K562 (cell line): Measurements from ENCODE around the gene IFNG-AS1. TPM values are rescaled to one million over a fixed set of nuclear protein-coding genes. Genes with fewer than 3 reads are reported as not detected.

Source experiments
- ATAC-seq: fragments of 200-7000 bp; cut with Tn5 transposase; 3 replicates; pipeline ENCODE4 v1.9.1; 2020; ENCODE audit warnings: moderate library complexity
- BruUV-seq: library from RNA; stranded (reverse); fragments of 400-500 nt; replicated peaks from 2 replicates; lab custom pipeline; 2021; lab: Mats Ljungman, UMichigan
- CTCF ChIA-PET: fragments of 300-600 bp; formaldehyde crosslinking; extraction: SDS; loops from one replicate; lab custom pipeline; 2021; ENCODE audit warnings: low intra/inter-chr PET ratio; lab: Yijun Ruan, JAX
- POLR2A ChIA-PET: fragments of 300-600, 350-650 bp; sonication (Branson Sonifier 250); formaldehyde crosslinking; extraction: SDS; loops from one replicate; lab custom pipeline; 2021; ENCODE audit warnings: antibody characterized with exemption, inconsistent platforms; lab: Yijun Ruan, JAX
- DNase-seq, 4 experiments: peaks; one replicate each; pipeline versions ENCODE4 v3.0.0 to v3.0.0-alpha.2; 2011 to 2018; ENCODE audit warnings: low spot score in 3 of 4, mixed read lengths in 3 of 4; ENCODE audit errors: extremely low read depth in 1 of 4
- FAIRE-seq: peaks from 2 replicates; lab custom pipeline; 2011; peaks lifted over from hg19 to GRCh38; lab: Jason Lieb, UNC
- H2AFZ ChIP-seq: 2 replicates; pipeline ENCODE4 v1.6.0; 2011; ENCODE audit warnings: low read depth, low read length, control low read depth, inconsistent platforms
- H3K27ac ChIP-seq: fragments of 200-600 bp; 3 replicates; pipeline ENCODE4 v1.8.0; 2011; ENCODE audit warnings: low read depth, mild to moderate bottlenecking, control low read depth, inconsistent platforms, low read length, moderate library complexity, mixed read lengths; ENCODE audit errors: extremely low read depth
- H3K27me3 ChIP-seq, 2 experiments: fragments of 300-600 bp in 1 of 2; 2 replicates in 1 of 2; 3 replicates in 1 of 2; pipeline versions ENCODE4 v1.6.0 to v1.8.0; 2011; ENCODE audit warnings: inconsistent platforms in 2 of 2, low read length in 2 of 2, mild to moderate bottlenecking in 1 of 2, mixed read lengths in 1 of 2, moderate library complexity in 1 of 2; ENCODE audit not compliant: control insufficient read depth in 2 of 2, insufficient read depth in 2 of 2
- H3K36me3 ChIP-seq: fragments of 300-600 bp; 3 replicates; pipeline ENCODE4 v1.8.0; 2011; ENCODE audit warnings: mild to moderate bottlenecking, low read length, inconsistent platforms; ENCODE audit not compliant: control insufficient read depth, insufficient read depth
- H3K4me1 ChIP-seq, 2 experiments: fragments of 200-600 bp in 1 of 2; replicated peaks in 1 of 2; 2 replicates in 1 of 2; 3 replicates in 1 of 2; pipeline versions ENCODE4 v1.5.1 to v1.8.0; 2011; ENCODE audit warnings: inconsistent platforms in 2 of 2, low read length in 2 of 2, mild to moderate bottlenecking in 1 of 2, mixed read lengths in 1 of 2, moderate library complexity in 1 of 2; ENCODE audit not compliant: control insufficient read depth in 2 of 2, insufficient read depth in 2 of 2
- H3K4me2 ChIP-seq: 2 replicates; pipeline ENCODE4 v1.6.1; 2011; ENCODE audit warnings: low read length, control low read depth, inconsistent platforms, mixed read lengths; ENCODE audit not compliant: insufficient read depth
- H3K4me3 ChIP-seq: fragments of 200-600 bp; sonication (generic), shearing (Covaris generic); 2 replicates; pipeline ENCODE4 v1.5.1; 2016; ENCODE audit warnings: control low read depth, inconsistent platforms
- H3K79me2 ChIP-seq: fragments of 200-600 bp; 3 replicates; pipeline ENCODE4 v1.8.0; 2011; ENCODE audit warnings: low read length, inconsistent platforms; ENCODE audit not compliant: control insufficient read depth, insufficient read depth
- H3K9ac ChIP-seq, 2 experiments: 2 replicates each; pipeline versions ENCODE4 v1.6.0 to v1.6.1; 2011; ENCODE audit warnings: low read depth in 2 of 2, low read length in 2 of 2, control low read depth in 1 of 2, inconsistent platforms in 1 of 2, mild to moderate bottlenecking in 1 of 2, mixed read lengths in 1 of 2; ENCODE audit not compliant: insufficient read depth in 1 of 2
- H3K9me1 ChIP-seq: one replicate; pipeline ENCODE4 v1.6.0; 2011; ENCODE audit warnings: inconsistent platforms, mild to moderate bottlenecking, low read length, moderate library complexity; ENCODE audit not compliant: control insufficient read depth, insufficient read depth
- H3K9me3 ChIP-seq: replicated peaks from 2 replicates; pipeline ENCODE4 v1.5.1; 2011; ENCODE audit warnings: low read depth, low read length, inconsistent platforms; ENCODE audit not compliant: control insufficient read depth, insufficient read depth
- H4K20me1 ChIP-seq: replicated peaks from 2 replicates; pipeline ENCODE4 v1.6.1; 2011; ENCODE audit warnings: low read length, inconsistent platforms, mixed read lengths; ENCODE audit not compliant: control insufficient read depth, insufficient read depth
- CEBPG ChIP-seq, 3 experiments: fragments of 200-800 bp in 1 of 3; sonication (Bioruptor generic) in 1 of 3; sonication (generic) in 1 of 3; formaldehyde crosslinking in 1 of 3; IDR thresholded peaks in 2 of 3; conservative IDR thresholded peaks in 1 of 3; 2 replicates each; pipeline versions ENCODE4 v1.6.1 to v1.8.0; 2016 to 2022; ENCODE audit warnings: missing compliant biosample characterization in 2 of 3, missing genetic modification characterization in 2 of 3, mild to moderate bottlenecking in 1 of 3, missing genetic modification reagents in 1 of 3
- EZH2 ChIP-seq: IDR thresholded peaks from 2 replicates; pipeline ENCODE4 v1.6.1; 2012; ENCODE audit warnings: low read depth, mild to moderate bottlenecking, inconsistent platforms, low read length, borderline replicate concordance
- IFI16 ChIP-seq: fragments of 250-450 bp; sonication (Bioruptor Pico); IDR thresholded peaks from 2 replicates; pipeline ENCODE4 v2.1.2; 2022; ENCODE audit warnings: mild to moderate bottlenecking, inconsistent platforms
- MAFK ChIP-seq: IDR thresholded peaks from 2 replicates; pipeline ENCODE4 v1.6.1; 2011; ENCODE audit warnings: low read length, improper control_type of control experiment
- MCM3 ChIP-seq: fragments of 450-650 bp; IDR thresholded peaks from 2 replicates; pipeline ENCODE4 v1.6.1; 2016
- SMARCB1 ChIP-seq: IDR thresholded peaks from 2 replicates; pipeline ENCODE4 v1.6.1; 2011; ENCODE audit warnings: improper control_type of control experiment, low read depth; ENCODE audit not compliant: insufficient read length
- SP2 ChIP-seq: IDR thresholded peaks from 2 replicates; pipeline ENCODE4 v1.6.1; 2011; ENCODE audit warnings: mild to moderate bottlenecking, low read depth, low read length, moderate library complexity; ENCODE audit not compliant: poor library complexity, severe bottlenecking; ENCODE audit errors: extremely low read depth
- ZNF408 ChIP-seq: fragments of 250-450 bp; sonication (Bioruptor Pico); IDR thresholded peaks from 2 replicates; pipeline ENCODE4 v1.4.0; 2020; ENCODE audit warnings: low read depth, mild to moderate bottlenecking, moderate library complexity
- WGBS: fragments of 100-300 bp; shearing (Covaris generic); methylation state at CpG from one replicate; pipeline ENCODE4 v1.1.6; 2016; ENCODE audit warnings: low coverage, mixed read lengths; ENCODE audit not compliant: insufficient coverage; ENCODE audit errors: missing lambda C conversion rate; 5-methylcytosine and 5-hydroxymethylcytosine counted together
- in situ Hi-C: fragments of 300-500 bp; cut with MboI; formaldehyde crosslinking; loops from 4 replicates; pipeline ENCODE4 v1.15.0; 2018; ENCODE audit warnings: inconsistent platforms, mixed read lengths
- intact Hi-C: fragments of 100-400 bp; cut with micrococcal nuclease; formaldehyde crosslinking; loops from 2 replicates; pipeline ENCODE4 v1.14.2; 2022
- polyA plus RNA-seq, 8 experiments: library from polyadenylated mRNA; depleted of rRNA in 4 of 8; stranded (reverse) in 5 of 8; unstranded in 3 of 8; fragments of >200 nt; fragmentation: Nextera tagmentation in 2 of 8; fragmentation: Illumina TruSeq in 1 of 8; extraction: Ambion mirVana in 2 of 8; extraction: Trizol in 1 of 8; gene quantifications; 2 replicates each; pipeline versions ENCODE4 v1.2.1 to v1.2.3, GENCODE V29; 2011 to 2014; ENCODE audit warnings: inconsistent platforms in 1 of 8, missing spikeins in 1 of 8
- total RNA-seq, 7 experiments: library from RNA; depleted of rRNA in 6 of 7; stranded (reverse); fragments of >200 nt in 6 of 7; fragmentation: Illumina TruSeq in 2 of 7; extraction: Trizol in 2 of 7; gene quantifications; 2 replicates each; pipeline versions ENCODE4 v1.2.1 to v1.2.3, GENCODE V29; 2011 to 2021; ENCODE audit warnings: low replicate concordance in 1 of 7
- TF ChIP-seq, protein P1 (sequence below): fragments of 250-450 bp; sonication (Bioruptor Pico); IDR thresholded peaks from 2 replicates; pipeline ENCODE4 v1.5.0; 2020; ENCODE audit warnings: mild to moderate bottlenecking, borderline replicate concordance
- TF ChIP-seq, protein P2 (sequence below), 3 experiments: fragments of 200-800 bp in 1 of 3; fragments of 250-450 bp in 1 of 3; fragments of 450-650 bp in 1 of 3; sonication (Bioruptor Pico) in 1 of 3; sonication (Bioruptor generic) in 1 of 3; formaldehyde crosslinking in 1 of 3; IDR thresholded peaks; 2 replicates each; pipeline versions ENCODE4 v1.6.1 to v1.8.0; 2016 to 2022; ENCODE audit warnings: mild to moderate bottlenecking in 2 of 3, missing genetic modification characterization in 2 of 3, missing compliant biosample characterization in 1 of 3, moderate library complexity in 1 of 3
- TF ChIP-seq, protein P3 (sequence below): fragments of 250-450 bp; sonication (Bioruptor Pico); IDR thresholded peaks from 2 replicates; pipeline ENCODE4 v1.5.1; 2021; ENCODE audit warnings: mild to moderate bottlenecking
- TF ChIP-seq, protein P4 (sequence below): sonication (generic); formaldehyde crosslinking; IDR thresholded peaks from 2 replicates; pipeline ENCODE4 v1.8.0; 2023; ENCODE audit warnings: mild to moderate bottlenecking, missing genetic modification reagents

Gene IFNG-AS1
- total and polyA plus RNA-seq, 9 of the 15 experiments (the other 6 are each of a cell fraction or from before 2014, with no cell fraction given): not detected

DNA sequence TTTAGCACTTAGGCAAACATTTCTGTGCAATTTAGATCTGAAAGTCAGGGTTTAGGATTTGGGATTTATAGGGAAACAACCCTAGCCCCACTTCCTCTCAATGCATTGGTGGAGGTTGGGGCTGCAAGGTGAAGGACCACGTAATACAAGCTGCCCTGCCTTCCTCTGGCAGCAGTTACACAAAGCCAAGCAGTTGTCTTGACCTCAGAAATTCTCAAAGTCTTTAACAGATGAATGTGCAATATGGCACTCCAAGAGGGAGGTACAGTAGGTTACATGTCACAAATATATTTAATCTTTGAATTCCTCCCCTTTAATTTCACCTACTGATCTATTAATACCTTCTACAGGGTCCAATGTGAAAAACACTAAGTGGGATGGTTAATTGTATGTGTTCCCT lies 23.9 kb downstream of the IFNG-AS1 start:
- Histone ChIP-seq H2AFZ (no peak overlapping the region), H3K4me1 (no peaks in the 10 kb centered on the region), H3K9me3 (no peaks in the 10 kb centered on the region), H3K27me3 (peaks cover 0 to 4% of the 10 kb centered on the region in 2 experiments; a peak in 1 of 5 replicates), H3K9ac (no peak overlapping the region), H3K79me2 (no peaks in the 10 kb centered on the region), H3K4me2 (no peak overlapping the region), H3K27ac (no peak overlapping the region), H3K9me1 (no peaks in the 10 kb centered on the region), H3K36me3 (no peaks in the 10 kb centered on the region), H4K20me1 (no peaks in the 10 kb centered on the region), H3K4me3 (no peak overlapping the region)
- POLR2A ChIA-PET: interaction anchor here (0.6 kb wide), 1 partner anchor 168 kb away, joined by 3 read pairs; no protein-coding TSS in a partner anchor
- no peak for FAIRE-seq
- BruUV-seq: no TSS peak
- ATAC-seq: no peak
- in situ Hi-C loops (no loop called here), intact Hi-C loops (no loop called here)
- 0% methylated on average over 1 of the region's 1 CpG for WGBS
- DNase-seq: no peak
- CTCF ChIA-PET: no interaction called here
- TF ChIP-seq, protein P1, sequence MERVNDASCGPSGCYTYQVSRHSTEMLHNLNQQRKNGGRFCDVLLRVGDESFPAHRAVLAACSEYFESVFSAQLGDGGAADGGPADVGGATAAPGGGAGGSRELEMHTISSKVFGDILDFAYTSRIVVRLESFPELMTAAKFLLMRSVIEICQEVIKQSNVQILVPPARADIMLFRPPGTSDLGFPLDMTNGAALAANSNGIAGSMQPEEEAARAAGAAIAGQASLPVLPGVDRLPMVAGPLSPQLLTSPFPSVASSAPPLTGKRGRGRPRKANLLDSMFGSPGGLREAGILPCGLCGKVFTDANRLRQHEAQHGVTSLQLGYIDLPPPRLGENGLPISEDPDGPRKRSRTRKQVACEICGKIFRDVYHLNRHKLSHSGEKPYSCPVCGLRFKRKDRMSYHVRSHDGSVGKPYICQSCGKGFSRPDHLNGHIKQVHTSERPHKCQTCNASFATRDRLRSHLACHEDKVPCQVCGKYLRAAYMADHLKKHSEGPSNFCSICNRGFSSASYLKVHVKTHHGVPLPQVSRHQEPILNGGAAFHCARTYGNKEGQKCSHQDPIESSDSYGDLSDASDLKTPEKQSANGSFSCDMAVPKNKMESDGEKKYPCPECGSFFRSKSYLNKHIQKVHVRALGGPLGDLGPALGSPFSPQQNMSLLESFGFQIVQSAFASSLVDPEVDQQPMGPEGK (CRISPR knock-in tag): no peak
- TF ChIP-seq IFI16 (no peak), CEBPG (CRISPR knock-in tag; IDR thresholded peaks at IDR 0.05) (no peak), CEBPG (tag; conservative IDR thresholded peaks at IDR 0.05 in 1 of 2, IDR thresholded peaks at IDR 0.05 in 1 of 2) (no peak), SMARCB1 (no peak), MCM3 (no peak), MAFK (no peak), SP2 (no peak), ZNF408 (CRISPR knock-in tag) (no peak), EZH2 (no peak)
- TF ChIP-seq, protein P2, sequence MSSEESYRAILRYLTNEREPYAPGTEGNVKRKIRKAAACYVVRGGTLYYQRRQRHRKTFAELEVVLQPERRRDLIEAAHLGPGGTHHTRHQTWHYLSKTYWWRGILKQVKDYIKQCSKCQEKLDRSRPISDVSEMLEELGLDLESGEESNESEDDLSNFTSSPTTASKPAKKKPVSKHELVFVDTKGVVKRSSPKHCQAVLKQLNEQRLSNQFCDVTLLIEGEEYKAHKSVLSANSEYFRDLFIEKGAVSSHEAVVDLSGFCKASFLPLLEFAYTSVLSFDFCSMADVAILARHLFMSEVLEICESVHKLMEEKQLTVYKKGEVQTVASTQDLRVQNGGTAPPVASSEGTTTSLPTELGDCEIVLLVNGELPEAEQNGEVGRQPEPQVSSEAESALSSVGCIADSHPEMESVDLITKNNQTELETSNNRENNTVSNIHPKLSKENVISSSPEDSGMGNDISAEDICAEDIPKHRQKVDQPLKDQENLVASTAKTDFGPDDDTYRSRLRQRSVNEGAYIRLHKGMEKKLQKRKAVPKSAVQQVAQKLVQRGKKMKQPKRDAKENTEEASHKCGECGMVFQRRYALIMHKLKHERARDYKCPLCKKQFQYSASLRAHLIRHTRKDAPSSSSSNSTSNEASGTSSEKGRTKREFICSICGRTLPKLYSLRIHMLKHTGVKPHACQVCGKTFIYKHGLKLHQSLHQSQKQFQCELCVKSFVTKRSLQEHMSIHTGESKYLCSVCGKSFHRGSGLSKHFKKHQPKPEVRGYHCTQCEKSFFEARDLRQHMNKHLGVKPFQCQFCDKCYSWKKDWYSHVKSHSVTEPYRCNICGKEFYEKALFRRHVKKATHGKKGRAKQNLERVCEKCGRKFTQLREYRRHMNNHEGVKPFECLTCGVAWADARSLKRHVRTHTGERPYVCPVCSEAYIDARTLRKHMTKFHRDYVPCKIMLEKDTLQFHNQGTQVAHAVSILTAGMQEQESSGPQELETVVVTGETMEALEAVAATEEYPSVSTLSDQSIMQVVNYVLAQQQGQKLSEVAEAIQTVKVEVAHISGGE (CRISPR knock-in tag; IDR thresholded peaks at IDR 0.05): no peak
- TF ChIP-seq, protein P3, sequence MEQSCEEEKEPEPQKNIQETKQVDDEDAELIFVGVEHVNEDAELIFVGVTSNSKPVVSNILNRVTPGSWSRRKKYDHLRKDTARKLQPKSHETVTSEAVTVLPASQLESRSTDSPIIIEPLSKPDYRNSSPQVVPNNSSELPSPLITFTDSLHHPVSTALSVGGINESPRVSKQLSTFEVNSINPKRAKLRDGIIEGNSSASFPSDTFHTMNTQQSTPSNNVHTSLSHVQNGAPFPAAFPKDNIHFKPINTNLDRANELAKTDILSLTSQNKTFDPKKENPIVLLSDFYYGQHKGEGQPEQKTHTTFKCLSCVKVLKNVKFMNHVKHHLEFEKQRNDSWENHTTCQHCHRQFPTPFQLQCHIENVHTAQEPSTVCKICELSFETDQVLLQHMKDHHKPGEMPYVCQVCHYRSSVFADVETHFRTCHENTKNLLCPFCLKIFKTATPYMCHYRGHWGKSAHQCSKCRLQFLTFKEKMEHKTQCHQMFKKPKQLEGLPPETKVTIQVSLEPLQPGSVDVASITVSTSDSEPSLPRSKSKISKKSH (CRISPR knock-in tag): no peak
- TF ChIP-seq, protein P4, sequence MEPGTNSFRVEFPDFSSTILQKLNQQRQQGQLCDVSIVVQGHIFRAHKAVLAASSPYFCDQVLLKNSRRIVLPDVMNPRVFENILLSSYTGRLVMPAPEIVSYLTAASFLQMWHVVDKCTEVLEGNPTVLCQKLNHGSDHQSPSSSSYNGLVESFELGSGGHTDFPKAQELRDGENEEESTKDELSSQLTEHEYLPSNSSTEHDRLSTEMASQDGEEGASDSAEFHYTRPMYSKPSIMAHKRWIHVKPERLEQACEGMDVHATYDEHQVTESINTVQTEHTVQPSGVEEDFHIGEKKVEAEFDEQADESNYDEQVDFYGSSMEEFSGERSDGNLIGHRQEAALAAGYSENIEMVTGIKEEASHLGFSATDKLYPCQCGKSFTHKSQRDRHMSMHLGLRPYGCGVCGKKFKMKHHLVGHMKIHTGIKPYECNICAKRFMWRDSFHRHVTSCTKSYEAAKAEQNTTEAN (CRISPR knock-in tag): no peak
